Fibroblast of lung (primary cell): Measurements from ENCODE around the gene SUMO2.

Experiments used
- CTCF ChIP-seq, 2 donors: IDR thresholded peaks in 1 of 2; conservative IDR thresholded peaks in 1 of 2; 1 replicate in 1 of 2; 2 replicates in 1 of 2; pipeline ENCODE4 v1.5.1; 2011 to 2012; ENCODE audit warnings: low read length in 2 of 2, control low read depth in 1 of 2, inconsistent platforms in 1 of 2, low read depth in 1 of 2, mild to moderate bottlenecking in 1 of 2
- EZH2 ChIP-seq: IDR thresholded peaks from 2 replicates; pipeline ENCODE4 v1.5.1; 2012; ENCODE audit warnings: low read length, control low read depth, mild to moderate bottlenecking; ENCODE audit errors: missing control alignments

DNA sequence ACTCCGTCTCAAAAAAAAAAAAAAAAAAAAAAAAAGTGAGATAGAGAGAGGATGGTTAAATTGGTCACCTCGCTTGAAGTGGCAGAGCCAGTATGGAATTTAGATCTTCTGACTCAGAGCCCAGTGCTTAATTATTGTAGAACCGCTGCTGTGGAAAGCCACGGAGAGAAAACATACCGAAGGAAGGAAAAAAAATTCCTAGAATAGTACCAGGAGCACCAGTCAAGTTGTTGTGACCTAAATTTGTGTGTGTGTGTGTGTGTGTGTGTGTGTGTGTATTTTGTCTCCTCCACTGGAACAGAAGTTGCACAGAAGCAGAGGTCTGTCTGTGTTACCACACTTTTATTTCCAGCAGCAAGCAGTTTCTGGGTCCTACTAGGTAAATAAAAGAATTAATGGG lies 12.1 kb upstream of the SUMO2 start:
- TF ChIP-seq CTCF (conservative IDR thresholded peaks at IDR 0.05 in 1 of 2, IDR thresholded peaks at IDR 0.05 in 1 of 2; ENCODE audit: low read depth in 1 of 2, low read length in 2 of 2): no peak
- TF ChIP-seq EZH2: no peak
